Right renal pelvis (tissue), 4 donors: Measurements from ENCODE around the gene MICAL3. TPM values are rescaled to one million over a fixed set of nuclear protein-coding genes. Genes with fewer than 3 reads are reported as not detected.

Experiments used
- DNase-seq, 4 donors: peaks; one replicate each; pipeline ENCODE4 v3.0.0-alpha.2; 2013; ENCODE audit warnings: low read depth in 4 of 4, low spot score in 3 of 4, missing footprints in 1 of 4
- polyA plus RNA-seq, 4 donors: library from polyadenylated mRNA; unstranded; fragments of 120-200 nt; gene quantifications; one replicate each; pipeline ENCODE4 v1.2.1, GENCODE V29; 2013; ENCODE audit not compliant: insufficient read length in 4 of 4

Gene MICAL3
- polyA plus RNA-seq, 4 donors, result 25.6 to 31.5 (median 27.7) TPM

DNA sequence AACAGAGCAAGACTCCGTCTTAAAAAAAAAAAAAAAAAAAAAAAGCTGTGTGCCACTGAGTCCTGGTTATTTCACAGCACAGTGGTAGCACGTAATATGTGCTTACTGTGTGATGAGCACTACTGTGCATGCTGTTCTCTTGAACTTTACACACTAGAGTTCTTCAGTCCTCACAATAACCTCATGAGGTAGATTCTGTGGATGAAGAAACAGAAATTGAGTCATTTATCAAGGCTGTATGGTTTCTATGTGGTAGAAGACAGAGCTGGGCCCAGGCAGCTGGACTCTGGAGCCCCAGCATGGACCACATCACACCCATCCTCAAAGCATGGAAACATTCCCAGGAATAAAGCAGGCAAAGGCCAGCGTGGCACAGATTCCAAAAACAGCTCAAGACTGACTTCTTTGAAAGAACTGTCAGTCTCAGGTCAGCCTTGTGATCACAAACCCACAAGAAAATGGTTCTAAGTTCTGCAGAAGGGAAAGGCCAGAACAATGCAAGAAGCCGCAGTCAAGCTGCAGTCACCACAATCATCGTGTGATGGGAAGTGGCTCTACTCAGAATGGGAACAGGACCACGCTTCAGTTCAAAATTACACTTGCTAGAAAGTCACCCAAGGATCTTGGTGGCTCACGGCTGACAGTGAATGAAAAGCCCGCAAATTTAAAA lies 49.5 kb downstream of the MICAL3 start:
- no peak for DNase-seq

DNA sequence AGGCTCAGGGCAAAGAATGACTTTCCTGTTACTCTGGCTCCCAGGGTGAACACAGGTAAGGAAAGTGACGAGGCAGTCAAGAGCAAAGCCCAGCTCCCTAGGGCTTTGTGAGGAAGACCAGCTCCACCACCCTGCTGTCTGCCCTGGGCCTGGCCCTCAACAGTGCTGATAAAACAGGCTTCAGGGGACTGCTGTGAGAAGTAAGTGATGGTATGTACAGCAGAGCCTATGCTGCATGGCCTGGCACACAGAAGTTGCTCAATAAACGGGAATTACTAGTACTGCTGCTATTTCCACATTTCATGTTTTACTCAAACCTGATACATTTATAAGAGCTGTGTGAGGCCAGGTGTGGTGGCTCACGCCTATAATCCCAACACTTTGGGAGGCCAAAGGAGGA lies 50.3 kb downstream of the MICAL3 start:
- DNase-seq, result no peak

DNA sequence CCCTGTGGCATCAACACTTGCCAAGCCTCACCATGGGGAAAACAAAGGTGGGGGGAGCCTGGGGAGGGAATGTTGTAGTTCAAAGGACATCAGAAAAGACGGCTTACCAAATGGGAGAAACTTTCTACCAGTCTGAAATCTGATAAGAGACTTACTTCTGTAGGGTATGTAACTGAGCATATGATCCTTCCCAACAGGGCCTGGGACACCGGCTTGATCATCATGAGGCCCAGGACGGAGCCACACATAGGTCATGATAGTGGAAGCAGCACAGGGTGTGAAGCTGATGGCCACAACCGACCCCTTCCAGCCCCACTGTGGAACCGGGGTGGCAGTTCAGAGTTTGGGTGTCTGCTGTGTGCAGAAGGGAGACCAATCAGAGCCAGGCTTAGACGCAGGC lies 51.1 kb downstream of the MICAL3 start:
- no peak for DNase-seq

DNA sequence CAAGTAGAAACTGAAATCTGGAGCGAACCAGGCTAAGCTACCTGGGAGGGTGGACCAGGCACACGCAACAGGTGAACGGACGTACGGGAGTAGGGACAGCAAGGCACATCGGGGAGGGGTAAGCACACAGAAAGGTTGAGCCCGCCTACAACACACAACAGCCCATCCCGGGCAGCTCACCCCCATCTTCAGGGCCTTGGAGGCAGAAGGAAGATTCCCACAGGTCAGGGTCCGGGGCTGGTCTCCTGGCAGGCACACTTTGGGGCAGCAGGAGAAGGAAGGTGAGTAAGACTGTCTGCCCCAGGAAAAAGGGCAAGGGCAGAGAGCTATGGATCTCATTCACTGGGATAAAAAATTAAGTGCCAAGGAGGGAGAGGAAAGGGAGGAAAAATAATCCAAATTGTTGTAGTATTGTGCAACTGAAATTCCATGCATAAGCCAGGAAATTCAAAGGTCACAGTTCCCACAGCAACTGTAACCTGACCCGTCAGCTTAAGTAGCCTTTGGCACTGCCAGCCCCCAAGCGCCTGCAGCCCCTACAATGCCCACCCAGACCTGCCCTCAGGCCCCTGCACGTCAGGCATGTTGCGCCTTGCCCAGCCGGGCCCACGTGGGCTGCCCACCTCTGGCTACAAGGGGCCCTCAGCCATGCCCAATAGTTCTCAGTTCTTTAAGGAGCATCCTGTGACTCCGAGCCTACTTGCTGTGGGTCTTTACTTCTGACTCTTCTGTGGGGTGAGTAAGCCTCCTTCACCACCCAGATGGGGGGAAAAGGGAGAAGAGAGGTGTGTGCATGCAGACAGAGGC lies 51.8 kb downstream of the MICAL3 start:
- DNase-seq, result no peak

DNA sequence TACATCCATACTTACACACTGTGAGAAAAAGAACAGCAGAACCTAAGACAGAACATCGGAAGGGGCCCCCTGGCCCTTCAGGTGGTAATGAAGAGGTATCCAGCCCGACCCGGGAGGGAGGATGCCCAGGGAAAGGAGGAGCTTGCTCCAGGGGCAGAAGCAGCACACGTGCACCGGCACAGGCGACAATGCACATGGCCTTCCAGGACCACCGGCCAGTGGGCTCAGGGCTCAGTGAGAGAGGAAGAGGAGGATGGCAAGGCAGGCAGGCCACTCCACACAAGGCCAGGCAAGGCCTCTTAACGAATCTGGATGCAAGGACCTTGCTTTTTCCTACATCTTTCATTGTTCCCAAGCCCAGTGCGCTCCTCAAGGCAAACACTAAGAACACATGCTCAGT lies 52.6 kb downstream of the MICAL3 start:
- DNase-seq, result no peak

DNA sequence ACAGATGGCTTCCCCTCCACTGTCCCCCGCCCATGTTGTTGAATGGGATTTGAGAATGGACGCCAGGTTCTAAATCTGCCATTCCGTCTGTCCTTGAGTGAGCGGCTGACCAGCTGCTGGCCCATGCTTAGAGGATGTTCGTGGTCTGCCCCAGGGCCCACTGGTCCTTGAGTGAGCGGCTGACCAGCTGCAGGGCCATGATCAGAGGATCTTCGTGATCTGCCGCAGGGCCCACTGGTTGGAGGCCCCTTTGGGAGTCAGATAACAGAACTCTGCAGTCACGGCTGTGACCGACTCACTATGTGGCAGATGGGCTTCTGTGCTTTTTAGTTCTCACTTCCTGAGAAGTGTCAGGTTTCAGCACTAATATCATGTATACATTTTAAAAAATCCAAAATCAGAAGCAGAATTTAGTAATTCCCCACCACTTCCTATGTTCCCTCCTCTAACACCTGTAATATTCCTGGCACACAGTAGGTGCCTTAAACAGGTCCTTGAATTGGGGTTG lies 54.1 kb downstream of the MICAL3 start:
- no peak for DNase-seq

DNA sequence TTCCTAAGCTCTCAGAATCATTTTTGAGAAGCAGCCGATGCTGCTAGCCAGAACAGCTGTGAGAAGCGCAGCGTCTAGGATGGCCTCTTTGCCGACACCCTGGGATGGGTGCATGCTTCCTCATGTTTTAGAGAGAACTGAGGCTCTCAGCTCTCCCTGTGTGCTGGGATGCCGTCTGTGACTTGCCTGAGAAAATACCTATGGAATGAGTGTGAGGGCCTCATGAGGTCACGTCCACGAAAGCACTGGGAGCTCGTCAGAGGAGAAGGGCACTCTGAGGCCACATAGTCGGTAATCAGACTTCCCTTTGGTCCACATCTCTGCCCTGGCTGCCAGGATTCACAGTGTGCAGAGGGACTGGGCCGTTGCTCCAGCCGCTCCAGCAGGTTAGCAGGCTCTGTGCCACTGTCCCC lies 54.7 kb downstream of the MICAL3 start:
- no peak for DNase-seq

DNA sequence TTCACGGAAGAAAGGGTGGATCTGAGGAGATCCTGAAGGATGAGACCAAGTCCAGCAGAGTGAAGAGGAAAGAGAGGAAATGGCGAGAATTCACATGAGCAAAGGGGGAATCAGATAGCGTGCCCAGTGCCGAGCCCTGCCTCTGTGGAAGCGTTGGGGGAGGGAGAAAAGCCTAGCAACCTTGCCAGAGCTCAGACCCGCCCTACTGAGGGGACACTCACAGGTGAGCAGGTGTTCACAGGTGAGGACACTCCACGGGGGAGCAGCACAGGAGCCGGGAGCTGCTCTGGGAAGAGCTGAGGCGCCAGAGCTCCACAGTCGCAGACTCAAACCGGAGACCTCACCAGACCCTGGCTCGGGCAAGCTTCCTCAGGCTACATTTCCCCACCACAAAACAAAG lies 56.2 kb downstream of the MICAL3 start:
- no peak for DNase-seq

DNA sequence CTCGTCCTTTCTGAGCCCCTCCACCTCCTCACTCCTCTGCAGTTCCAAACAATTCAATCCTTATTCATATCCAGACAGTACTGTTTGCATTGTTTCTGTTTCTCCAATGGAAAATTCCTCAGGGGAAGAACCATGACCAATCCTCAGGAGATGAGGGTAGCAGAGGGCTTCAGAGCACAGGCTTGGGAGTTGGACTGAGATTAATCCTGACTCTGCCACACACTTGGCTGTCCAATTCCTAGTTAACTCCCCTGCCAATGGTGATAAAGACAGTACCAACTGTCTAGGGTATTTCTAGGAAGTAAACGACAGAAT lies 58.0 kb downstream of the MICAL3 start:
- DNase-seq, result no peak

DNA sequence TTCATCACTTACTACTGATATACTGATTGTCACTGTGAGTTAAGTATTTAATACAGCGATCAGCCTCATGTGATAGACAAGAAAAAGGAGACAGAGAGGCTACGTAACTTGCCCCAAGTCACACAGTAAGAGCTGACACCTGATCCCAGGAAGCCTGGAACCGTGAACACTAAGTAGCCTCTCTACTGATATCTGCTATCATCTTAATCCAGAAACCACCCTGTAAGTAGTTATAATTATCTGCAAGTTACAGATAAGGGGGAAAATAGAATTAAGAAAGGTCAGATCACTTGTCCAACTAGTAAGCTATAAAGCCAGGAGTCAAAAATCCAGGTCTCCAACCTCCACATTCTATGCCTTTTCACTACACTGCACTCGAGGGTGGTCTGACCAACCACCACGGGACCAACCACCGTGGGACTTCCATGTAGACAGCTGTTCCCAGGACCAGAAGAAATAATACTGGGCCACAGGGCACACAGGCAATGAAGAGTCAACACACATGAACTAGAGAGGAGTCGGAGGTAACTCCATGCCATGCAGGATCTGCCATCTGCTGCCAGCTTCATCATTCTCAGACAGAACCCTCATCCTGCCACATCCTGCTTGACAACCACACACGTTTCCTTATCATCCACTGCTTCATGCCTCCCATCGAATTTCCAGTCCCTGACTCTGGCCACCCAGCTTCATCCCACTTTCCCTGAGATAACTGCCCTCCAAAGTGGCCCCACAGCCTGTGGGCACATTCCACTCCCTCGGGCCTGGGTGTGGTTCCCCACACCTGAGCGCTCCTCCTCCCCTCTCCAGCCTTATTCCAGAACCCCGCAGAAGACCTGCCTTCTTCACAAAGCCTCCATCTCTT lies 58.6 kb downstream of the MICAL3 start:
- no peak for DNase-seq

DNA sequence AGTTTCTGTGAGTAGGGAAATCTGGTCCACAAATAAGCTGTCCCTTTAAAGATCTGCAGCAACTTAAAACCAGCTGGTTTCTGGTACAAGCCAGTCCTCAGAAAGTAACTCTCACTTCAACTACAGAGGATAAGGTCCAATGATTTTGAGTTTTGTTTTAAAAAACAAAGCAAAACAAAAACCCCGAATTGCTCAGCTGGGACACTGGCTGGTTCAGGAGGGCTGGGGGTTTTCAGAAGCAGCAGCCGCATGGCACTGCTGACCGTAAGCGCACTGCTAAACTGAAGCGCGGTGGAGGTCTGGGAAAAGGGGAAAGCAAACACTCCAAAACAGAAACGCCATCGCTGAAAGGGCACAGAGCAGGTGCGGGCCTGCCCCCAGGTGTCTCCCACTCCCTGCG lies 59.7 kb downstream of the MICAL3 start:
- DNase-seq, result no peak

DNA sequence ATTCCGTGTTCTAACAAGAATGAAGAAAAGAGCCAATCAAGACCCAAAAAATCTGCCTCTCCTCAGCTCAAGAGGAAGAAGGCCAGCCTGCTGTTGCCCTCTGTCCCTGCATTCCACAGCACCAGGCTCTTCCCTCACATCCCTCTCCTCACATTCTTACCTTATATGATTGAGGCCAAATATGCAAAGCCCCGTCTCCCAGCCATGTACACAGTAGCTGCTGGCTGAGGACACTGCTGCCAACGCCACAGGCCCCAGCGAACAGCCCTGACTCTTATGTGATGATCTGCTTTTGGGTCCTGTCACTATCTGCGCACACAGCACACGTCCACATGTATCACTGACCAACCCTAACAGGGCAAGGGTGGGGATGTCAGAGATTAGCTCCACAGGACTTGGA lies 60.2 kb downstream of the MICAL3 start:
- no peak for DNase-seq

DNA sequence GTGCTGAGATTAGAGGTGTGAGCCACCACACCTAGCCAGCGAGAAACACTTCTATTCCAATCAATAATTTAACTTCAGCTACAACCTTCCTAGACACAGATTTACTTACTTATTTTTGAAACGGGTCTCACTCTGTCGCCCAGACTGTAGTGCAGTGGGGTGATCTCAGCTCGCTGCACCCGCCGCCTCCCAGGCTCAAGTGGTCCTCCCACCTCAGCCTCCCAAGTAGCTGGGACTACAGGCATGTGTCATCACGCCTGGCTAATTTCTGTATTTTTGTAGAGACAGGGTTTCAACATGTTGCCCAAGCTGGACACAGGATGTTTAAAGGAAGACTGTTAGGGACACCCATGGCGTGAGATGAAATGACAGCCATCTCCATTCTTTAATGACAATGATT lies 61.3 kb downstream of the MICAL3 start:
- DNase-seq, result no peak

DNA sequence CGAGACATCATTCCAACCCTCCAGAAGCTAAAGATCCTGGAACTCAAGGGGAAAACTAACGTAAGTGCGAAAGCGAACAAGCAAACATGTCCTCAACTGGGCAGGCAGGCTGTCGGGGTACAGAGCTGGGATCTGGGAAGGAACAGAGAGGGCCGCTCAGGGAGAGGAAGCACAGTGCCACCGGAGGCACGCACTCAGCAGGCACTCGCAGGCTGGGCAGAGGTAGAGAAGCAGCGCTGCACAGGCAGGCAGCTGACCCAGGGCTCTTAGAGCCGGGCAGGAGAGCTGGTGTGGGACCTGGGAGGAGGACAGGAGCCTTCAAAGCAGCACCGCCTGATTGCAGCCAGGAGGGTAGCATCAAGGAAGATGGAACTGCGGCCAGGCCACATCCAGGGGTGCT lies 62.2 kb downstream of the MICAL3 start:
- DNase-seq, result no peak

DNA sequence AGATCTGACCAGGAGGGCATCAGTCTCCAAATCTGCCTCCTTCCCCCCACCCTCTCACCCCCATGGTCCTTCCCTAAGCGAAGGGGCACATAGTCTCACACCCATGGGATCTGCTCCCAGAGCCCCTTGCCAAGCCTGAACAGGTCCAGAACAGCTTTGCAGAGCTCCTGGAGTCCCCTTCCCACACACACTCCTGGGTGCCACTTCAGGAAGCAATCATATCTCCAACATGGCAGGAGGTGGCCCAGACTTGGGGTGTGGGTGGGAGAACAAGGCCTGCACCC lies 63.0 kb downstream of the MICAL3 start:
- DNase-seq, result no peak

DNA sequence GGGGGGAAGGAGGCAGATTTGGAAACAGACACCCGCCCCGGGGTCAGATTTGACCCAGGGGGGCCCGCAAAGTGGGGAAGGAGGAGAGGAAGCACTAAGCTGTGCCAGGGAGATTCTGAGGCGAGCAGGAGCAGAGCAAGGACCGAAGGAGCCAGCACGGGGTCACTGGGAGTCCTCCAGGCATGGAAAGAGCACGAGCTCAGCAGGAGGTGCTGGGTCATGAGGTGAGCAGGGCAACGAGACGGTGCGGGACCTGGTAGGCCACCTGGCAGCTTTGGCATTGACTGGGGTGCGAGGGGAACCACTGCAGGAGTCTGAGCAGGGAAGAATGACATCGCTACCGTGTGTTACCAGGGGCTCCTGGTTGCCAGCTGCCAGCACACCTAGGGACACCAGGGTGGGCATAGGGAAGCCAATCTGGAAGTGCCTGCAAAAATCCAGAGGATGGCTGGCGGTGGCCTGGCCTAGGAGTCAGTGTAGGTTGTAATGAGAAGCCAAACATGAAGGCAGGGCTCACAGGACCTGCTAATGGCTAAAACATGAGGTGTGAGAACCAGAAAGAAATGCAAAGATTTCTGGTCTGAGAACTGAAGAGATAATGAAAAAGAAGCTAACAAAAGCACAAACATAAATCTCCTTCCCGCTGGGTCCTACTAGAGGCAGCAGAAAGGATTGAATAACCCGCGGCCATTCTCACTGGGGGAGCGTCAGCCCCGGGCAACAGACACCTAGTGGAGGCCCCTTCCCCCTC lies 63.5 kb downstream of the MICAL3 start:
- no peak for DNase-seq

DNA sequence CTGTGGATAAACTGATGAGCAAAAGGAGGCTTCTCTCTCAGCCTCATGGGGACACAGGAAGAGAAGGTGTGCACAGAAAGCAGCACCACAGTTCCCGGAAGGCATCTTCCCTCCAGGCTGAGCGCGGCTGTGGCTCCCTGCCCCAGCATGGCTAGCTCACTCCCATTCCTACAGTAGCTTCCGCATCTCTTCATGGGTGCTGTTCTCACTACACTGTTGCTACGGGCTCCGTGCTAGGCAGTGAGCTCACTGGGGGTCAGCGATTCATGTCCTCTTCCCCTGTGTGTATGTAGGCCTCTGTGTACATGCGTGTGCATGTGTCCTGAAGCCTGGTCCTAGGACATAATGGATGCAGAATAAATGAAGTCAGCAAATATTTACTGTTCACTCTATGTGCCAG lies 64.3 kb downstream of the MICAL3 start:
- no peak for DNase-seq

DNA sequence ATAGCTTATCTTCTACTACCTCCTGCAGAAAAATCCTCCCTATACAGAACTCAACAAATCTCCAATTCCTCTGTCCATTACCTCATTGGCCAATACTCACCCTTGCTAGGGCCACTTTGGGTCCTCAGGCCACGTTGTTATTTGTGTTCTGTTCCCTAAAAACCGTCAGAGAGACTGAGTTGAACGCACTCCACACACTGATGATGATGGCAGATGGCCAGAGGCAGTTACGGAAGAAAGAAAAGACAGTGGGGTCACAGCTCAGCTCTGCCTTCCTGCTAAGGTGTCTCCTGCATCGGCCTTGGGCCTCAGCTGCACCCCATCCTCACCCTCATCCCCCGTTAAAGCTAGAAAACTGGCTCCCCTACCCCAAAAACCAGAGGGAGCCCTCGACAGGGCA lies 66.2 kb downstream of the MICAL3 start:
- DNase-seq, result no peak

DNA sequence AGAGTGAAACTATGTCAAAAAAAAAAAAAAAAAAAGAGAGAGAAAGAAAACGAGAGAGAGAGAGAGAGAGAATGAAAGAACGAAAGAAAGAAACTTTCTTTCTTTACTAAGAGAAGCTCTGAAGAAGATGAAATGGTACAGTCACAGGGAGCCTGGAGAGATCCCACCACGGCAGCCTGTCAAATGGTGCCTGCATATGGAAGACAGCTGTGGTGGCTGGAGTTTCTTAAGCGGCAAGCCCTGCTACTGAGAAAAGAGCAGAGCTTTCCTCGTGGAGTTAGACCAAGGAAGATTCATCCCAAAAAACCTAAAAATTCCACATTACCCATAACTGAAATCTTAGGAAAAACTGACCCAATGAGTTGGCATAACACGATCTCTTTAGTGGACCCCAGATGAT lies 66.7 kb downstream of the MICAL3 start:
- DNase-seq, result no peak

DNA sequence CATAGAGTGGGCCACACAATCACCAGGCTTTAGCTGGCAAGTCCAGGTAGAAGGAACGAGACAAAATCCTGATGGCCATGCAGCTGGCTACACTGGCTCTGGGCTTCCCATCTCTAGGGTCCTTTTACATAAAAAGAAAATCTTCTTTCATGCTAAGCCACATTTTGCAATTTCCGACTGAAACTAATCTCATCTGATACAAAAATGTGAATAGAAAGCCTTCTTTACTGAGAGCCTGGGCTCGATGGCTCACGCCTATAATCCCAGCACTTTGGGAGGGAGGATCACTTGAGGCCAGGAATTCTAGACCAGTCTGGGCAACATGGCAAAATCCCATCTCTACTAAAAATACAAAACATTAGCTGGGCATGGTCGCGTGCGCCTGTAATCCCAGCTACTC lies 67.2 kb downstream of the MICAL3 start:
- no peak for DNase-seq

DNA sequence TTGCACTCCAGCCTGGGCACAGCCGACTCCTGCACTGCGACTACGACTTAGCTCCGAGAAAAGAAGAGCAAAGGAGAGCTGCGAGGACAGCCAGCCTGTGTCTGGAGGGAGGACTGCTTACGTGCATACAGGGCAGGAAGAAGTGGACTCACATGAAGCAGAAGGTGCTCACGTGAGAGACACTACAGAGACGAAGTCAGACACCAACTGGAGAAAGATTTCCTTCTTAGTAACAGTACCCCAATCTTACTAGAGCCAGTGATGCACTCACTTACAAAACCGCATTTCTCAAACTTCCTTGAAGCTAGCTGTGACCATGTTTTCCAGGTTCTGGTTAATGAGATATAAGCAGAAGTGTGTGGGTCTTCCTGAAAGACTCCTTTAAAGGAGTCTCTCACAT lies 67.7 kb downstream of the MICAL3 start:
- no peak for DNase-seq
